GM12878 (cell line): ENCODE measurements around the gene ROBO1. TPM values are rescaled to one million over a fixed set of nuclear protein-coding genes. Genes with fewer than 3 reads are reported as not detected.

Experiments used
- ATAC-seq: fragments of 200-7000 bp; cut with Tn5 transposase; 3 replicates; pipeline ENCODE4 v1.9.1; 2020; ENCODE audit warnings: mild to moderate bottlenecking, moderate library complexity
- BruUV-seq: library from RNA; stranded (reverse); fragments of 400-500 nt; replicated peaks from 2 replicates; lab custom pipeline; 2021; lab: Mats Ljungman, UMichigan
- CTCF ChIA-PET: fragments of 300-600 bp; sonication (Branson Sonifier 250); formaldehyde crosslinking; extraction: SDS; loops from one replicate; lab custom pipeline; 2021; ENCODE audit warnings: inconsistent platforms; lab: Yijun Ruan, JAX
- POLR2A ChIA-PET: fragments of 350-600 bp; formaldehyde crosslinking; extraction: SDS; loops from one replicate; lab custom pipeline; 2021; ENCODE audit warnings: inconsistent platforms; lab: Charles Lee
- RAD21 ChIA-PET: fragments of 300-600 bp; sonication (Branson Sonifier 250); formaldehyde crosslinking; loops from one replicate; lab custom pipeline; 2023; ENCODE audit warnings: antibody characterized with exemption; ENCODE audit not compliant: unreplicated experiment; lab: Charles Lee
- SMC1A ChIA-PET: fragments of 300-600 bp; sonication (Branson Sonifier 250); formaldehyde crosslinking; loops from one replicate; lab custom pipeline; 2023; ENCODE audit not compliant: unreplicated experiment, uncharacterized antibody; lab: Charles Lee
- DNase-seq: peaks from one replicate; pipeline ENCODE4 v3.0.0-alpha.2; 2011; ENCODE audit warnings: low read depth, low spot score
- FAIRE-seq: peaks from 3 replicates; lab custom pipeline; 2011; peaks lifted over from hg19 to GRCh38; lab: Jason Lieb, UNC
- H2AFZ ChIP-seq: 2 replicates; pipeline ENCODE4 v1.6.0; 2011; ENCODE audit warnings: low read depth, low read length, control low read depth; ENCODE audit not compliant: control insufficient read depth
- H3K27ac ChIP-seq: 2 replicates; pipeline ENCODE4 v1.5.1; 2011; ENCODE audit warnings: control low read depth; ENCODE audit not compliant: control insufficient read depth, insufficient read depth
- H3K27me3 ChIP-seq, 2 experiments: replicated peaks in 1 of 2; 2 replicates each; pipeline versions ENCODE4 v1.6.0 to v1.6.1; 2011; ENCODE audit warnings: low read length in 1 of 2; ENCODE audit not compliant: control insufficient read depth in 2 of 2, insufficient read depth in 2 of 2
- H3K36me3 ChIP-seq, 2 experiments: 2 replicates each; pipeline ENCODE4 v1.5.1; 2011; ENCODE audit warnings: low read length in 1 of 2; ENCODE audit not compliant: control insufficient read depth in 2 of 2, insufficient read depth in 2 of 2
- H3K4me1 ChIP-seq: 2 replicates; pipeline ENCODE4 v1.6.1; 2011; ENCODE audit warnings: mild to moderate bottlenecking, low read length, moderate library complexity, mixed read lengths; ENCODE audit not compliant: control insufficient read depth, insufficient read depth
- H3K4me2 ChIP-seq: 2 replicates; pipeline ENCODE4 v1.6.0; 2011; ENCODE audit warnings: control low read depth; ENCODE audit not compliant: control insufficient read depth, insufficient read depth
- H3K4me3 ChIP-seq: fragments of 200-600 bp; sonication (generic); 2 replicates; pipeline ENCODE4 v1.5.1; 2016
- H3K79me2 ChIP-seq: 2 replicates; pipeline ENCODE4 v1.6.0; 2011; ENCODE audit warnings: low read length; ENCODE audit not compliant: control insufficient read depth, insufficient read depth
- H3K9ac ChIP-seq: 2 replicates; pipeline ENCODE4 v1.8.0; 2011; ENCODE audit warnings: low read length, control low read depth, mixed read lengths; ENCODE audit not compliant: control insufficient read depth, insufficient read depth
- H3K9me3 ChIP-seq: replicated peaks from 3 replicates; pipeline ENCODE4 v1.5.1; 2011; ENCODE audit warnings: mild to moderate bottlenecking, low read length; ENCODE audit not compliant: control insufficient read depth, insufficient read depth
- H4K20me1 ChIP-seq: 2 replicates; pipeline ENCODE4 v1.6.0; 2011; ENCODE audit not compliant: control insufficient read depth, insufficient read depth
- BACH1 ChIP-seq: fragments of 450-650 bp; IDR thresholded peaks from 2 replicates; pipeline ENCODE4 v1.6.1; 2017; ENCODE audit warnings: mild to moderate bottlenecking, borderline replicate concordance
- CBFB ChIP-seq: IDR thresholded peaks from 2 replicates; pipeline ENCODE4 v1.6.1; 2016; ENCODE audit warnings: antibody characterized with exemption, low read depth
- IKZF2 ChIP-seq, 2 experiments: fragments of 450-650 bp; IDR thresholded peaks; 2 replicates each; pipeline ENCODE4 v1.6.1; 2017; ENCODE audit warnings: mild to moderate bottlenecking in 2 of 2, moderate library complexity in 2 of 2
- KDM1A ChIP-seq: fragments of 200-600 bp; sonication (generic); IDR thresholded peaks from 2 replicates; pipeline ENCODE4 v1.6.1; 2016; ENCODE audit warnings: borderline replicate concordance
- NFYB ChIP-seq: IDR thresholded peaks from 2 replicates; pipeline ENCODE4 v1.6.1; 2011; ENCODE audit warnings: low read depth, mild to moderate bottlenecking, low read length, improper control_type of control experiment, moderate library complexity; ENCODE audit not compliant: insufficient read depth
- ZBTB40 ChIP-seq: fragments of 450-650 bp; IDR thresholded peaks from 2 replicates; pipeline ENCODE4 v1.6.1; 2016; ENCODE audit warnings: mild to moderate bottlenecking, moderate library complexity, borderline replicate concordance
- WGBS: methylation state at CpG from one replicate; pipeline ENCODE4 v1.1.6; 2016; ENCODE audit warnings: low lambda C conversion rate; ENCODE audit not compliant: insufficient replicate concordance, insufficient coverage; ENCODE audit errors: missing lambda C conversion rate; 5-methylcytosine and 5-hydroxymethylcytosine counted together
- in situ Hi-C: fragments of 300-500 bp; cut with MboI; formaldehyde crosslinking; loops from 9 replicates; pipeline ENCODE4 v1.14.3; 2018; ENCODE audit warnings: mixed read lengths
- intact Hi-C: fragments of 100-400 bp; cut with micrococcal nuclease; formaldehyde crosslinking; loops from one replicate; pipeline ENCODE4 v1.14.2; 2022; ENCODE audit not compliant: unreplicated experiment
- polyA plus RNA-seq, 11 experiments: library from polyadenylated mRNA; depleted of rRNA in 4 of 11; unstranded in 6 of 11; stranded (reverse) in 5 of 11; fragments of >200 nt; fragmentation: Nextera tagmentation in 4 of 11; fragmentation: Illumina TruSeq in 1 of 11; extraction: Ambion mirVana in 4 of 11; extraction: Trizol in 1 of 11; gene quantifications; 1 replicate in 1 of 11; 2 replicates in 10 of 11; pipeline versions ENCODE4 v1.2.1 to v1.2.3, GENCODE V29; 2011 to 2016; ENCODE audit warnings: inconsistent platforms in 2 of 11, missing spikeins in 2 of 11, low read depth in 1 of 11
- total RNA-seq, 4 experiments: library from RNA; depleted of rRNA in 3 of 4; stranded (reverse); fragments of >200 nt in 3 of 4; fragmentation: Illumina TruSeq in 1 of 4; extraction: Trizol in 1 of 4; gene quantifications; 2 replicates each; pipeline versions ENCODE4 v1.2.1 to v1.2.3, GENCODE V29; 2013 to 2021

Gene ROBO1
- total and polyA plus RNA-seq, 10 of the 15 experiments (the other 5 are each of a cell fraction or from before 2014, with no cell fraction given) = 0.29 to 46.5 (median 1.2) TPM

- Histone ChIP-seq H3K4me1 (no peaks in the 10 kb centered on the region), H3K9me3 (no peaks in the 10 kb centered on the region), H3K4me2 (no peak overlapping the region), H2AFZ (no peak overlapping the region), H3K27ac (no peak overlapping the region), H3K4me3 (no peak overlapping the region), H3K36me3 (no peaks in the 10 kb centered on the region), H4K20me1 (no peaks in the 10 kb centered on the region), H3K79me2 (no peaks in the 10 kb centered on the region), H3K9ac (no peak overlapping the region), H3K27me3 (no peaks in the 10 kb centered on the region; a peak in 1 of 4 replicates)
- TF ChIP-seq BACH1 (no peak), CBFB (no peak), IKZF2 (IDR thresholded peaks at IDR 0.05) (no peak), KDM1A (no peak), NFYB (no peak), ZBTB40 (no peak)
- ChIA-PET POLR2A (no interaction called here), RAD21 (no interaction called here), SMC1A (interaction anchor here (0.8 kb wide), 1 partner anchor 16 kb away, joined by 4 read pairs; no protein-coding TSS in a partner anchor), CTCF (interaction anchor here (1.4 kb wide), 1 partner anchor 11 kb away, joined by 3 read pairs; no protein-coding TSS in a partner anchor)
- ATAC-seq (no peak), FAIRE-seq (no peak), DNase-seq (no peak)
- intact Hi-C loops (no loop called here), in situ Hi-C loops (no loop called here)
- no TSS peak for BruUV-seq
- WGBS = 17% methylated on average over 3 of the region's 3 CpGs
Measured at GRCh38 chr3:79378064-79378463, 389.7 kb downstream of the ROBO1 start.
